GM19043 (cell line): ENCODE measurements around the gene EPHB4.
"Not testable (repeated sequence)": the region's sequence is repeated elsewhere in the genome, so short reads cannot be mapped to it uniquely, and the experiment has no call there.

Experiments used
- ATAC-seq: cut with Tn5 transposase; IDR thresholded peaks from one replicate; pipeline ENCODE4 v1.9.1; 2021; ENCODE audit warnings: low read depth; ENCODE audit not compliant: unreplicated experiment

EPHB4 gene

DNA sequence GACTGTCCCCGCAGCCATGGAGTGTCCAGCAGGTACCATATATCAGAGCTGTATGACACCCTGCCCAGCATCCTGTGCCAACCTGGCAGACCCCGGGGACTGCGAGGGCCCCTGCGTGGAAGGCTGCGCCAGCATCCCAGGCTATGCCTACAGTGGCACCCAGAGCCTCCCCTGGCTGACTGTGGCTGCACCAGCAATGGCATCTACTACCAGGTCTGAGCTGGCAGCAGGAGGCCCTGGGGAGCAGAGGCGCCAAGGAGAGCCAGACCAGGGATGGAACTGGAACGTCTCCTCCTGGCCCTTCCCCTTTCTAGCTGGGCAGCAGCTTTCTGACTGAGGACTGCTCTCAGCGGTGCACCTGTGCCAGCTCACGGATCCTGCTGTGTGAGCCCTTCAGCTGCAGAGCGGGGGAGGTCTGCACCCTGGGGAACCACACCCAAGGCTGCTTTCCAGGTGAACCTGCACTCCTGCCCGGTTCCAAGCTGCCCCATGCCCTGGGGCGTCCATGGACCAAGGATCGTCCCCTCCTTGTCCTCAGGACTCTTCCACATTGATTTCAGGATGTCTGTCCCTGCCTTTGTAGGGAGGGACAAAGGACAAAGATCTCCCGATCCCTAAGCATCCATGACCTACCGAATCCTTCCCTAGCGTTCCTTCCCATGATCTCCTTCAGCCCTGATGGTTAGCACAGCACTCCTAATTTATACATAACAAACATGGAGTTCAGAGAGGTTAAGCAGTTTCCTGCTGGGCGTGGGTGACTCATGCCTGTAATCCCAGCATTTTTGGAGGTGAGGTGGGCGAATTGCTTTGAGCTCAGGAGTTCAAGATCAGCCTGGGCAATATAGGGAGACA is 33.3 kb downstream of the EPHB4 start:
- ATAC-seq, result no peak

DNA sequence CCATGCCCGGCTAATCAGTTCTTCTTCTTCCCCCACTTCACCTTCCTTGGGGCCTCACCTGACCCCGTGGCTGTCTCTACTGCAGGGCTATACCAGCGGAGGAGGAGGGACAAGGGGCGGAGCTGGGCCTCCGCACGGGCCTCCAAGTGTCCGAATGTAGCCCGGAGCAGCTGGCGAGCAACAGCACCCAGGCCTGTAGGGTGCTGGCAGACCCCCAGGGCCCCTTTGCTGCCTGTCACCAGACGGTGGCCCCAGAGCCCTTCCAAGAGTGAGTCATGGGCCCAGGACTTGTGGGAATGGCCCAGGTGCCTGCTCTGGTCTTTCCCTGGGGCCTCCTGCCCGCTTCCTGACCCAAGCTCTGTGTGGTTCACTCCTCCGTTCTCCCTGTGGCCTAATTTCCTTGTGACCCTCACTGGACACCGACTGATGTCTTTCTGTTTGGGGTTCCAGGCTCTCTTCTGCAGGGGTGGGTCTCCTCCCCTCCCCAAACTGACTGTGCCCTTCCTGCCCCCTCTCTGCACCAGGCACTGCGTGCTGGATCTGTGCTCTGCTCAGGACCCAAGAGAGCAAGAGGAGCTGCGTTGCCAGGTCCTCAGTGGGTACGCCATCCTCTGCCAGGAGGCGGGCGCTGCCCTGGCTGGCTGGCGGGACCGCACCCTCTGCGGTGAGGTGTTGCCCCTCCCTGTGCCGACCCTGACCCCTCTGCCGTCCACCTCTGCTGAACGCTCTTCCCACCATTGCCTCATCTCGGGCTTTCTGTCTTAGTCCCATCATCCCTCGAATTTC is 35.2 kb downstream of the EPHB4 start:
- no peak for ATAC-seq

DNA sequence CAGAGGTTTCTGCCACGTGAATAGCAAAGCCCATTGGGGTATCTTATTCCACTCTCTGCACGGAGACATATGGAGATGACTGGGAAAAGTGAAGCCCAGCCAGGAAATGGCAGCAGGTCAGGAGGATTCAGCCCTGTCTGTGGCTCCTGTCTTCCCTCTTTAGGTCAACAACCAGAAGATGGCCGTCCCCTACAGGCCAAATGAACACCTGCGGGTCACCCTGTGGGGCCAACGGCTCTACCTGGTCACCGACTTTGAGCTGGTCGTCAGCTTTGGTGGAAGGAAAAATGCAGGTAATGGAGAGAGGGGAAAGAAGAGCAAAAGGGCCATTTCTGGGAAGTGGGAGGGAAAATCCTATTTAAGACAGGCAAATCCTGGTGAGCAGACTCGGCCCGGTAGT is 38.3 kb downstream of the EPHB4 start:
- no peak for ATAC-seq

DNA sequence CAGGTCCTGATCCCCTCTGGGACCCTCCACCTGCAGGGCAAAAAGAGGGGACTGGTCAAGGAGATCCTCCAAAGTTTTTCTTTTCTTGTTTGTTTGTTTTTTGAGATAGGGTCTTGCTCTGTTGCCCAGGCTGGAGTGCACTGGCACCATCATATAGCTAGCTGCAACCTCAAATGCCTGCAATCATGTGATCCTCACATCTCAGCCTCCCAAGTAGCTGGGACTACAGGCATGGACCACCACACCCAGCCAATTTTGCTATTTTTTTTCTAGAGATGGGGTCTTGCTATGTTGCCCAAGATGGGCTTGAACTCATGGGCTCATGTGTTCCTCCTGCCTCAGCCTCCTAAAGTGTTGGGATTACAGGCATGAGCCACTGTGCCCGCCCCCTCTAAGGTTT is 41.0 kb downstream of the EPHB4 start:
- ATAC-seq, result no peak

DNA sequence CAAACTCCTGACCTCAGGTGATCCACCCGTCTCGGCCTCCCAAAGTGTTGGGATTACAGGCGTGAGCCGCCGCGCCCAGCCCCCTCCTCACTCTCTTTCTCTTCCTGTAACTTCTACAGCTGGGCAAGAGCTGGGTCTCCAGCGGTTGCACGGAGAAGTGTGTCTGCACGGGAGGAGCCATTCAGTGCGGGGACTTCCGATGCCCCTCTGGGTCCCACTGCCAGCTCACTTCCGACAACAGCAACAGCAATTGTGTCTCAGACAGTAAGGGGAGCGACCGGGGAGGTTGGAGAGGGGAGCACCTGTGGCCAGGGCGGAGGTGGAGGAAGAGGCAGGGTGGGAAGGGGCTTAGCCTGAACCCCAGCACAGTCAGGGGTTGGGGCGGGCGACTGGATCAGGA is 41.4 kb downstream of the EPHB4 start:
- ATAC-seq, result no peak

DNA sequence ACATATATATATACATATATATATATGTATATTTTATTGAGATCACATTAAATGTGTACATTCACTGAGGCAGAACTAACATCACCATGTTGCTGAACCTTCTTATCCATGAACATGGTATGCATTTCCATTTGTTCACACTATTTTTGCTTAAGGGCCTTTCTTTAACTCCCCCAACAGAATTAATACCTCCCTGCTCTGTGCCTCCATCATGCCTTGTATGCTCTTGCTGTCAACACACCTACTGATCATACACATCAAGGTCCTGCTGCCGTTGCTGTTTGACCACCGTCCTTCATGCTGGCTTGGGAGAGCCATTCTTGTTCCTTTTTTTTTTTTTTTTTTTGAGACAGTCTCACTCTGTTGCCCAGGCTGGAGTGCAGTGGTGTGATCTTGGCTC is 43.5 kb downstream of the EPHB4 start:
- ATAC-seq, result no peak

DNA sequence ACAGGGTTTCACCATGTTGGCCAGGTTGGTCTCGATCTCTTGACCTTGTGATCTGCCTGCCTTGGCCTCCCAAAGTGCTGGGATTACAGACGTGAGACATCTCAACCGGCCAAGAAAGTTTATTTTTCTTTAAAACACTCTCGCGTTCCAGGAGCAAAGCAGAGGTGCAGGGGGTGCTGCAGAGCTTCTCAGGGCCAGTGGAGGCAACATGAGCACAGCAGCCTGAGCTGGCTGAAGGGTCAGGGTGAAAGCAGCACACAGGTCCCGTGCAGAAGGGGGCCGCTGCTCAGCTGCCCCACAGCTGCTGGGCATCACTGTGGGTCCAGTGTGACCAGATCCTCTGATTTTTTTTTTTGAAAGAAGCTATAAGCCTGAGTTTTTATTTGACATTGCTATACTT is 46.1 kb downstream of the EPHB4 start:
- ATAC-seq, result no peak

DNA sequence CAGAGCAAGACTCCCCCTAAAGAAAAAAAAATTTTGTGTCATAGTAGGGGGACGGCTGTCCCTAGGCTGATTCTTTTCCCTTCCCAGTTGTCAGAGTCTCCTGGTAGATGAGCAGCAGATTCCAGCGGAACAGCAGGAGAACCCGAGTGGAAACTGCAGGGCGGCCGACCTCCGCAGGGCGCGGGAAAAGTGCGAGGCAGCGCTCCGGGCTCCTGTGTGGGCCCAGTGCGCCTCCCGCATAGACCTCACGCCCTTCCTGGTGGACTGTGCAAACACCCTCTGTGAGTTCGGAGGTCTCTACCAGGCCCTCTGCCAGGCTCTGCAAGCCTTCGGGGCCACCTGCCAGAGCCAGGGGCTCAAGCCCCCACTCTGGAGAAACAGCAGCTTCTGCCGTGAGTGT is 48.0 kb downstream of the EPHB4 start:
- no peak for ATAC-seq

DNA sequence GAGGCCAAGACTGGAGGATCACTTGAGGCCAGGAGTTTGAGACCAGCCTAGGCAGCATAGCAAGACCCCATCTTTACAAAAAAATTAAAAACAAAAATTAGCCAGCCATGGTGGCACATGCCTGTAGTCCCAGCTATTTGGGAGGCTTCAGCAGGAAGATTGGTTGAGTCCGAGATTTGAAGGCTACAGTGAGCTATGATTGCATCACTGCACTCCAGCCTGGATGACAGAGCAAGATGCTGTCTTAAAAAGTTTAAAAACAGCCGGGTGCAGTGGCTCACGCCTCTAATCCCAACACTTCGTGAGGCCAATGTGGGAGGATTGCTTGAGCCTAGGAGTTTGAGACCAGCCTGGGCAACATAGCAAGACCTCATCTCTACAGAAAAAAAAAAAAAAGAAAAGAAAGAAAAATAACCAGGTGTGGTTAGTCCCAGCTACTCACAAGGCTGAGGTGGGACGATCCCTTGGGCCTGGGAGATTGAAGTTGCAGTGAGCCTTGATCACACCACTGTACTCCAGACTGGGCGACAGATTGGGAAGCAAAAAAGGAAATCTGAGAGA is 49.2 kb downstream of the EPHB4 start:
- no peak for ATAC-seq

DNA sequence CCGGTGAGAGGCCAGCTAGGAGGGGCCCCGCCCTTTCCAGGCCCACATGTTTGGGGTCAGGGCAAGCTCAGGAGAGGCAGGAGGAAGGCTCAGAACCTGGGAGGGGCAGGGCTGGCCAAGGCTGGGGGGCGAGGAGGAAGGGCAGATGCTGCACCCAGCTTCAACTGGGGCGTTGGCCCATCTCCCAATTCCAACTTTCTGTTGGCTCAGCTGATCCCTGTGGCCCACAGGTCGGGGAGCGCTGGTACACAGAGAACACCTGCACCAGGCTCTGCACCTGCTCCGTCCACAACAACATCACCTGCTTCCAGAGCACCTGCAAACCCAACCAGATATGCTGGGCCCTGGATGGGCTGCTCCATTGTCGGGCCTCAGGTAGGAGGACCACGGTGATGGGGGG is 53.8 kb downstream of the EPHB4 start:
- ATAC-seq, result no peak

DNA sequence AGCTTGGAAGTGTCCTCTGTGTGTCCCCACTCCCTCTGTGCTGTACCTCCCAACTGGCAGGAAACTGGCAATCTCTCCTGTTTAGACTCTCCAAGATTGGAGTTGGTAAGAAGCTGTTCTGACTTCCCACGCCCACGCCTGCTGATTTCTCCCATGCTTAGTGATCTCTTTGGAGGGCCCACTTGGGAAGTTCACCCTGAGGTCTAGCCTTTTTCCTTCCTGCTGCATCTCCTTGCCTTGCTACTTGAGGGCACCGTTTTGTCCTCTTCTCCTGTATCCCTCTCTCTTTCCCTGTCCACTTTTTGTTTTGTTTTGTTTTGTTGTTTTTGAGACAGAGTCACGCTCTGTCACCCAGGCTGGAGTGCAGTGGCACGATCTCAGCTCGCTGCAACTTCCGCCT is 58.5 kb downstream of the EPHB4 start:
- ATAC-seq, result no peak

DNA sequence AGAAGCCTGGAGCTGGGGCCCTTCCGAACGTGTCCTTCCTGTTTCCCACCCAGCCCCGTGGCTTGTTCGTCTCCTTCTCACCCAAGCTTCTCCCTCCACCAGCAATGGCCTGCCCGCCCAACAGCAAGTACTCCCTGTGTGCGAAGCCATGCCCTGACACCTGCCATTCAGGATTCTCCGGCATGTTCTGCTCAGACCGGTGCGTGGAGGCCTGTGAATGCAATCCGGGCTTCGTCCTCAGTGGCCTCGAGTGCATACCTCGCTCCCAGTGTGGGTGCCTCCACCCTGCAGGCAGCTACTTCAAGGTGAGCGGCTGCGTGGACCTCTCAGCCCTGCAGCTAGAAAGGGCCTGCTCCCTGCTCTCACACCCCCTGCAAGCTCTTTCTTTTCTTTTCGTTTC is 62.1 kb downstream of the EPHB4 start:
- ATAC-seq, result no peak

DNA sequence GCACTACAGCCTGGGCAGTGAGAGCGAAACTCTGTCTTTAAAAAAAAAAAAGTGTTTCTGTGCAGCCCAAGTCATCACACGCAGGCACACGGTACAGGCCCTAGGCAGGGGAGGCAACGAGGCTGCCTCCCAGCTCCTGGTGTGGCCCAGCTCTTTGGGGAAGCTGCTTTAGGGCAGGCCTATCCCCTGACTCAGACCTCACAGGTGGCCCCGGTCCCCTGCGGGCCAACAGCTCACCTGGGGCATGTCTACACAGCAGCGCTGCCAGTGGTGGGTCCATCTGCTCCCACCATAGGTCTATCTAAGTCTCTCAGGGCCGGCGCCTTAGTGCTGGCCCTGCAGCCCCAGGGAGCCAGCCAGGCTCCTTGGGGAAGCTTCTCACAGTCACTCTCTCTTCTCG is 62.5 kb downstream of the EPHB4 start:
- ATAC-seq, result no peak

DNA sequence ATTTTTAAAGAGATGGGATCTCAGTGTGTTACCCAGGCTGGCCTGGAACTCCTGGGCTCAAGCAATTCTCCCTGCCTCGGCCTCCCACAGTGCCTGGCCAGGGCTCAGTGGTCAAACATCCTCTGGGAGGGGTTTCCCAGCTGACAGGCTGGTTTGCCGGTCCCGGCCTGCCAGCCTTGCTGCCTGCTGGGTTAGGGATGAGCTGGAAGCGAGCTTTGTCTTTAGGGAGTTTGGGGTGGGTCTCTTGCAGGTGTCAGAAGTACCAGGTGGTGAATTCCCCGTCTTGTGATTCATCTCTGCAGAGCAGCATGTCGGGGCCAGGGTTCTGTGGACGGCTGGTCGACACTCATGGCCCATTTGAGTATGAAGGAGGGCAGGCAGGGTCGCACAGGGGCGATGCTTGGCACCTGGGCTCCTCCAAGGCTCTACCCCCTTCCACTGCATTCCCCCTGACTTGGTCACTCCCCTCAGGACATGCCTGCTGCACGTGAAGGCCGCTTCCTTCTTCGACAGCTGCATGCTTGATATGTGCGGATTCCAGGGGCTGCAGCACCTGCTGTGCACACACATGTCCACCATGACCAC is 63.7 kb downstream of the EPHB4 start:
- no peak for ATAC-seq

DNA sequence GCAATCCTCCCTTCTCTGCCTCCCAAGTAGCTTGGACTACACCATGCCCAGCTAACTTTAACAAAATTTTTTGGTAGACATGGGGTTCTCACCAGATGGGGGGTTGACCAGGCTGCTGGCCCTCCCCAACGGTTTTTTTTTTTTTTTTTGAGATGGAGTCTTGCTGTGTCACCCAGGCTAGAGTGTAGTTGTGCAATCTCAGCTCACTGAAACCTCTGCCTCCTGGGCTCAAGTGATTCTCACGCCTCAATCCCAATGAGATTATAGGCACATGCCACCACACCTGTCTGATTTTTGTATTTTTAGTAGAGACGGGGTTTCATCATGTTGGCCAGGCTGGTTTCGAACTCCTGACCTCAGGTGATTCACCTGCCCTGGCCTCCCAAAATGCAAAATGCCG is 64.5 kb downstream of the EPHB4 start:
- not testable (repeated sequence) for ATAC-seq

DNA sequence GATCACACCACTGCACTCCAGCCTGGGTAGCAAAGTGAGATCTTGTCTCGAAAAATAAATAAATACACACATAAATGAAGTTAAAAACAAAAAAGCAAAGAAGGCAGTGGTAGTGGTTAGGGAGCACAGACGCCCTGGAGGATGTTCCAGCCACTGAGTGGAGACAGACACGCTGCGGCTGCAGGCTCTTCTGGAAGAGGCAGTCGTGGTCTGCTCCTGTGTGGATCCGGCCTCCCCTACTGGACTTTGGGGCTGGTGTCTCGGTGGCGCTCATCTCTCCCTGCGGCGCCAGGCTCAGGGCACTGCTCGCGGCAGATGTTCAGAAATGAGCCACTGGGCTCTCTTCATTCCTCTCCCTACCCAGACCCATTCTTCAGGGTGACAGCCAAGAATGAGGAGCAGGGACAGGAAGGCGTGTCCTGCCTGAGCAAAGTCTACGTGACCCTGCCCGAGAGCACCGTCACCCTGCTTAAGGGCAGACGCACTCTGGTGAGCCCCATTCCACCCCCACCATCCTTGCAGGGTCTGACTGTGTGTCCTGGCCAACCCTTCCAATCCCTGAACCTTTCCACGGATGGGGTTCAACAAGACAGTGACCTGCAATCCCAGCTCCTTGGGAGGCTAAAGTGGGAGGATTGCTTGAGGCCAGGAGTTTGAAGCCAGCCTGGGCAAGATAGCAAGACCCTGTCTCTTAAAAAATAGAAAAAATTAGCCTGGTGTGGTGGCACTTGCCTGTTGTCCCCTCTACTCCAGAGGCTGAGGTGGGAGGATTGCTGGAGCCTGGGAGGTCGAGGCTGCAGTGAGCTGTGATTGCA is 67.8 kb downstream of the EPHB4 start:
- ATAC-seq, result no peak

DNA sequence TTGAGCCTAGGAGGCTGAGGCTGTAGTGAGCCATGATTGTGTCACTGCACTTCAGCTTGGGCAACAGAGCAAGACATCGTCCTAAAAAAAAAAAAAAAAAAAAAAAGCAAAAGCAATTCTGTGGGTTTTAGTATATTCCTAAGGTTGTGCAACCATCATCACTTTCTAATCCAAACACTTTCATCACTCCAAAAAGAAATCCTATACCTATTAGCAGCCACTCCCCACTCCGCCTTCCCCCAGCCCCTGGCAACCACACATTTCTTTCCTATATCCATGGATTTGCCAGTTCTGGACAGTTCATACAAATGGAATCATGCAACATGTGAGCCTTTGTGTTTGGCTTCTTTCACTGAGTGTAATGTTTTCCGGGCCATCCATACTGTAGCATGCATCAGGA is 73.6 kb downstream of the EPHB4 start:
- ATAC-seq, result no peak

DNA sequence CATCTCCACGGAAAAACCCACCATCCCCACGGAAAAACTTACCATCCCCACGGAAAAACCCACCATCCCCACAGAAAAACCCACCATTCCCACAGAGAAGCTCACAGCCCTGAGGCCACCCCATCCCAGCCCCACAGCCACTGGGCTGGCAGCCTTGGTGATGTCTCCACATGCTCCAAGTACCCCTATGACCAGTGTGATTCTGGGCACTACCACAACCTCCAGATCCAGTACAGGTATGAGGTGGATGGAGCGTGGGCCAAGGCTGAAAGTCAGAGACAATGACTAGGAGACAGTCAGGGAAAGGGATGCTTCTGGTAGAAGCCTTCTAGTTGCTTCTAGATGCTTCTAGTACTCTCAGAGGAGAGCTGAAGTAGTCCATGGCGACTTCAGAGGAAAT is 74.3 kb downstream of the EPHB4 start:
- ATAC-seq, result no peak
